NK-92 (cell line): ENCODE measurements around the gene GLG1.
"Not testable (repeated sequence)": the region's sequence is repeated elsewhere in the genome, so short reads cannot be mapped to it uniquely, and the experiment has no call there.

Experiments
- DNase-seq: peaks from one replicate; lab custom pipeline; 2025; ENCODE audit not compliant: unreplicated experiment; lab: John Stamatoyannopoulos, UW

The GLG1 gene

GRCh38 chr16:74542911-74543578 is 63.9 kb downstream of the GLG1 start:
- not testable (repeated sequence) for DNase-seq

- DNase-seq, result not testable (repeated sequence)
These were observed 66.3 kb downstream of the GLG1 start for GRCh38 chr16:74540663-74541062.

GRCh38 chr16:74538801-74539200 is 68.1 kb downstream of the GLG1 start:
- not testable (repeated sequence) for DNase-seq

- DNase-seq, result not testable (repeated sequence)
These were observed 69.2 kb downstream of the GLG1 start for GRCh38 chr16:74537746-74538145.

GRCh38 chr16:74534650-74535049 is 72.3 kb downstream of the GLG1 start:
- DNase-seq, result not testable (repeated sequence)

GRCh38 chr16:74524926-74525325 is 82.0 kb downstream of the GLG1 start:
- DNase-seq, result no peak

GRCh38 chr16:74524117-74524516 is 82.8 kb downstream of the GLG1 start:
- no peak for DNase-seq

- not testable (repeated sequence) for DNase-seq
These were observed 83.2 kb downstream of the GLG1 start for GRCh38 chr16:74523706-74524105.

- no peak for DNase-seq
These were observed 84.8 kb downstream of the GLG1 start for GRCh38 chr16:74522160-74522559.

GRCh38 chr16:74521691-74522090 is 85.2 kb downstream of the GLG1 start:
- DNase-seq, result no peak

GRCh38 chr16:74518934-74519333 is 88.0 kb downstream of the GLG1 start:
- DNase-seq, result not testable (repeated sequence)

GRCh38 chr16:74511961-74512360 is 95.0 kb downstream of the GLG1 start:
- no peak for DNase-seq

GRCh38 chr16:74505011-74505410 is 101.9 kb downstream of the GLG1 start:
- DNase-seq, result no peak

- no peak for DNase-seq
These were observed 103.5 kb downstream of the GLG1 start for GRCh38 chr16:74503412-74503811.

- DNase-seq, result no peak
These were observed 105.1 kb downstream of the GLG1 start for GRCh38 chr16:74501484-74502478.

GRCh38 chr16:74500907-74501306 is 106.0 kb downstream of the GLG1 start:
- DNase-seq, result no peak

GRCh38 chr16:74499114-74499513 is 107.8 kb downstream of the GLG1 start:
- DNase-seq, result no peak

GRCh38 chr16:74497761-74498160 is 109.2 kb downstream of the GLG1 start:
- no peak for DNase-seq

- no peak for DNase-seq
These were observed 110.9 kb downstream of the GLG1 start for GRCh38 chr16:74496054-74496453.

GRCh38 chr16:74492976-74493375 is 113.9 kb downstream of the GLG1 start:
- no peak for DNase-seq

GRCh38 chr16:74487634-74488495 is 119.0 kb downstream of the GLG1 start:
- no peak for DNase-seq
